GM19395 (cell line): Measurements from ENCODE around the gene INTS6.

Source experiments
- ATAC-seq: cut with Tn5 transposase; IDR thresholded peaks from one replicate; pipeline ENCODE4 v1.9.1; 2021; ENCODE audit warnings: mild to moderate bottlenecking, moderate library complexity; ENCODE audit not compliant: unreplicated experiment

The INTS6 gene

DNA sequence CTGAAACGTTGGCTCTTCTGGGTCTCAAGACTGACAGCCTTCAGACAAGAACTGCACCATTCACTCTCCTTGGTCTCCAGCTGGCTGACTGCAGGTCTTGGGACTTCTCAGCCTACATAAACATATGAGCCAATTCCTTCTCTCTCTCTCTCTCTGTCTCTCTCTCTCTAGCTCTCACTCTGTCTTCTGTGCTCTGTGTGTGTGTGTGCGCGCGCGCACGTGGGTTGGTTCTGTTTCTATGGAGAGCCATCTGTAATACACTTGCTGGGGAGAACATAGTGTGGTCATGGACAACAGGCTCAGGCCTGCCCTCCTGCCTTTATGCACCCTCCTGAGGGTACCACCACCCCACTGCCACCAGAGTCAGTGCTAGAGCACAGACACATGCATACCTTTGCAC is 127.0 kb downstream of the INTS6 start:
- ATAC-seq: no peak

DNA sequence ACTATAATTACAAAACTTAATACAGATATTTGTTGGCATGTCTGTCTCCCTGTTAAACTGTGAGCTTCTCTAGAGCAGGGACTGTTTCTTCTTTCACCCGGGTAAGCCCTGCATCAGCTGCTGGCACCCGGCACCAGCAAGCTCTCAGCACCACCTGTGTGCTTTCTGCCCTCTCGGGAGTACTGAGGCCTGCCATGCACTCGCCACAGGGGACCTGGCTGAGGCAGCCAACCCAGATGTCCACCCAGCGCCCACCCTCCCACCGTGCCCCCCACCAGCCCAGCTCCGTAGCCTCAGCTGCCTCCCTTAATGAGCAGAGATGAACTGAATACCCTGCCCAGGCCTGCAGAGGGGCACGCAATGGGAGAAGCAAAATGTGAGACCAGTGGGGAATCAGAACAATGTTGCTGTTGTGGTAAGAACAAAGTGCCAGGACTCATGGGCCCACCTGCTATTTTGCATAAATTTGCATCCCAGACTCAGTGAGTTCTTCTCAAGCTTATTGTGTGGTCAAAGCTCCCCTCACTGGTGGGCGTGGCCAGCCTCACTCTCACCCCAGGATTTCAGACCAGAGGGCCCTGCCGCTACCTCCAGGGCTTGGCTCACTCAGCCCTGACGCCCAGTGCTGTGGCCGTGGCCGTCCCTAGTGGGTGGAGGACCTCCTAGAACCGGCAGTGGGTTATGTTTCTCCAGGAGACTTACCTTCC is 128.0 kb downstream of the INTS6 start:
- no peak for ATAC-seq

DNA sequence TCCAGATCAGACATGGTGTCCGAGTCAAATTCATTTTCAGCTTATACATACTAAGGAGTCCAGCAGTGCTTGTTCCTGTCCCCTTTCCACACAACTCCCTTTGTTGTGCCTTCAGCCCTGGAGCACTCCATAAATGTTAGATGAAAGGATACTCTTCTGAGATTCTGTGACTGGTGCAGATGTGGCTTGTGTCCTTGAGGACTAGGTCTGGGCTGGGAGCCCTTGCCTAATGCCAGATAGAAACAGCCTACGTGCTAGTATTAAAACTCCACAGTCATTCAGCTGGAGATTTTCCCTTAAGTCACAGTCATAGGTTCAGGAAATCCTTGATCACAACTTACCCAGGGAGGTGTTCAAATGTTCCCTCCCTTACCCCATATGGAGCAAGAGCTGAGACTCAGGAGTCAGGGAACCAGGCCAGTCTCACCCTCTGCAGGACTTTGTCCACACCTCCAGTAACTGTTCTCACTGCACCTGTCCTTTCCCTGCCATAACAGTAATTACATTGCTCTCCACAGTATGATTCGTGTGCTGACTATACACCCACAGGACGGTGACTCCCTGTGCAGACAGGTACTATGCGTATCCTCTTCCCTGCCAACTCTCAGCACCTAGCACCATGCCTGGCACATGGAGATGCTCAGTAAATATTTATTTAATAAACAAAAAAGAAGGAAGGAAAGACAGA is 128.9 kb downstream of the INTS6 start:
- ATAC-seq: no peak

DNA sequence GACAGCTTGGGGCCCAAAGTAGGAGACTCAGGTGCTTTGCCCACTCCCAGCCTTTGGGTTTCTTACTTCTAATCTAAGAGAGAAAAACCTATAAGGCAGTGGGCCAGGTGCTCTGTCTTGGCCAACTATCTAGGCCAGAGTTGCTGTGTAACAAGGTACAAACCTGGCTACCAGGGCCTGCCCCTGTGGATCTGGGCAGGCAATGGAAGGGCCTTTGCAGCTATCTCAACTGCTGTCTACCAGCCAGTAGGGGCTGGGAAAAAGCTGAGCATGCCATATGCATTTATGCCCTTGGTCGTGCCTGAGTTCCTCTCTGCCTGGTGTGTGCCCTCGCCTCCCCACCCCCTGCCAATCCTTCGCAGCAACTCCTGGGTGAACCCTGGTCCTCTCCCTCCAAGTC is 130.0 kb downstream of the INTS6 start:
- ATAC-seq: no peak

DNA sequence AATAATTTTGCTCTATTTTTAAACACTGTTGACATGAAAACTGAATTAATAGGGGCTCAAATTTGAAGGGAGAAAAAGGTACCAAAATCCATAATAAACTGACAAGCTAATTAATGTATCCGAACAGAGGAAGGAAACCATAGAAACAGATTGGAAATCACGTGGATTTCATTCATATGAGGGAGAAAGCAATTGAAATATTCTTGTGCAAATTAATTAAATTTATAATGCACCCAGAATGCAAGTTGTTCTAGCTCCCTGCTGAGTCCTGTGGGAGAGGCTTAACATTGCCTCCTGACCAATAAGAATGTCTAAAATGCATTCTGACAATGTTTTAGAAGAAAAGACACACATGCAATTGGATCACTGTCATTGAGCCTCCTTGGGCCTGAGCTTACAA is 131.0 kb downstream of the INTS6 start:
- ATAC-seq: no peak

DNA sequence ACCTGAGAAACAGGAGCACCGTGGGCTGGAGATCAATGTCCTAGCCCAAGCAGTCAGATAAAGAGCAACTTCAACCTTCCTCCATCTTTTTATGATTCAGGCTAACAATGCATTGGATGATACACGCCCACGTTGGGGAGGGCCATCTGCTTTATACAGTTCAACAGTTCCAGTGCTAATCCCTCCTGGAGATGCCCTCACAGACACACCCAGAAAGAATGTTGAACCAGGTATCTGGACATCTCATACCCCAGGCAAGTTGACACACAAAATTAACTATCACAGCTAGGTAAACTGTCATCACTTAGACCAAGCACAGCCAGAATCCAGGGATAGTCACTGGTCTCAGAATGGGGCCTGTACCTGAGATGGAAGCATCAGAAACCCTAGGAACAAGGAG is 134.0 kb downstream of the INTS6 start:
- ATAC-seq: no peak

DNA sequence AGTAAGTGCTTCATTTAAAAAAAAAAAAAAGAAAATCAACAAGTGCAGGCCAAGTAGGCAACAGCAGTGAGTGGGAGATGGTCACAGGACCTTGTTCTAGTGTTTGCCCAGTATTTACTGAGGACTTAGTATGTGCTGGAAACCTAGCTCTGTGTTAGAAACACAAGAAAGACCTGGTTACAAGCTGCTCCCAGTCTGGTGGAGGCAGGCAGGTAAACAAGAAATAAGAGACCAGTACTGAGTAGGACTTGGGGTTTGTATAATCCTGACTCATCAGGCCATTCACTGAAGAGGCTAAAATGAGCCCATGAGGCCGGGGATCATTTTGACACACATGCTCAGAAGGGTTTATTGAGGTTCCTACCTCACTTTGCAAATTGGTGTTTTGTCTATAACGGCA is 134.8 kb downstream of the INTS6 start:
- ATAC-seq: no peak

DNA sequence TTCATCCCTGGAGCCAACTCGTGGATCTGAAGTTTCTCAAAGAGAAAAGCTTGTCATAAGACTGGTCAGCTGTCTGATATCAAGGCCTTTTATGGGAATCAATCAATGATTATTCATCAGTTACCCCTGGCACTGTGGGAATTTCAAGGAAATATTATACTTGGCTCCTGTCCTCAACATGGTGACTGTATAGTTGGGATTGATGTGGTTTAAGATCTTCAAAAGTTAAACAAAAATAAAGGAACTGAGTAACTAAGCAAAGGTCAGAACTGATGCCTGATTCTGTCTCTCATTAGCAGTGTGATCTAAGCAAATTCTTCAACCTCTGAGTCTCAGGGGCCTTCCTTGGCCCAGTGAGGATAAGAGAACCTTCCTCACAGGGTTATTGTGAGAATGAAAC is 135.6 kb downstream of the INTS6 start:
- ATAC-seq: no peak

DNA sequence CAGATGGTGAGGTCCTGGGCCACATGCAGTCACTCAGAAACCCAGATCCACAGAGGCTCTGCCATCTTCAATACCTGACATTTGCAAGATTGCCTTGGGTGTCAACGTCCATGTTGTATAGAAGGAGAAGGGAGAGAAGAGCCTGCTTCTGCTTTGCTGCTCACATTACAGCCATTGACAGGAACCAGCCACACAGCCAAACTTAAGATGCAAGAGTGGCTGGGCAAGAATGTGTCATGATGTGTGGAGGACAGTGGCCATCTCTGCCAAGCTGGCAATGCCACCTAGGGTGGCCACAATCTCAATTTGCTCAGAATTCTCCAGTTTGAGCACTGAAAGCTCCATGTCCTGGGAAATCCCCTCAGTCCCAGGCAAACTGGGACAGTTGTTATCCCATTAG is 139.2 kb downstream of the INTS6 start:
- ATAC-seq: no peak

DNA sequence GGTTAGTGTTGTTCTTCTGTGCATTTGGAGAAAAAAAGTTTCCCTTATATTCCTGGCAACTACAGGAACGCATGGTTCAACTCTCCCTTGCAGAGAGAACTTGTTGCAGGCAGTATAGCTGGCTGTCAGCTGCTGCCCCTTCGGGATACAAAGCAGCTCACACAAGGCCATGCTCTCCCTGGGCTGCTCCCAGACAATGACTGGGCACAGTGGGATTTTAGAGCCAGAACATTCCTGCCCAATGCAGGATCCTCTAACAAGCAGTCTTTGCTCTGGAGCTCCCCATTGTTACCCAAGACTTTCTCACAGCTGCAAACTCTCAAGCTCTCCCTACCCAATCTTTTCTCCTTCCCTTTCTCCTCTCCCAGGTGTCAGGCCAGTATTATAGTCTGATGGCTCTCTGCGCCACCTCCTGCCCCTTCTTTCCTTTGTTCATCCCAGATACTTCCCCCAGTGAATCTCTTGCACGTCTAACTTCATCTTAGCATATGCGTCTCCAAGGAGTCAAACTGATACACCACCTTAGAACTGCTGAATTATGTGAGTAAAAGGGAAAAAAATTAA is 140.8 kb downstream of the INTS6 start:
- no peak for ATAC-seq
